NCI-H2081 treated with DMSO at 0.1 percent for 48 hours (cell line): ENCODE data around the gene ADAMTS17.

ENCODE experiments used
- DNase-seq: peaks from one replicate; lab custom pipeline; 2025; lab: John Stamatoyannopoulos, UW

Gene ADAMTS17

DNA sequence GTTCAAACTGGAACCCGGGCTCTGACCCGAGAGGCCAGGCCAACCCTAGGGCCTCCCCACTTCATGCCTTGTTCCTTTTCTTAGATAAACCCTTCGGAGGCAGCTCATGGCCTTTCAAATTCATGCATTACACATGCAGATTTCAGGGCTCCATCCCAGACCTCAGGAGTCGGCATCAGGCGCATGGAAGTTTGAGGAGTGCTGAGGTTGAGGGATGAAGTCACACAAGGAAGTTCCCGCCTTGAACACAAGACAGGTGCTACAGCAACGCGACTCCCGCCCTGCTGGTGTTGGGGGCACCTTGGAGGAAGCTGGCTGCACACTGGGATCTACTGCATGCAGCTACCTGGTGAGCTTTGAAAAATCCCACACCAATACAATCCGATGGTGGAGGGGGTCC lies 363.3 kb downstream of the ADAMTS17 start:
- DNase-seq: no peak

DNA sequence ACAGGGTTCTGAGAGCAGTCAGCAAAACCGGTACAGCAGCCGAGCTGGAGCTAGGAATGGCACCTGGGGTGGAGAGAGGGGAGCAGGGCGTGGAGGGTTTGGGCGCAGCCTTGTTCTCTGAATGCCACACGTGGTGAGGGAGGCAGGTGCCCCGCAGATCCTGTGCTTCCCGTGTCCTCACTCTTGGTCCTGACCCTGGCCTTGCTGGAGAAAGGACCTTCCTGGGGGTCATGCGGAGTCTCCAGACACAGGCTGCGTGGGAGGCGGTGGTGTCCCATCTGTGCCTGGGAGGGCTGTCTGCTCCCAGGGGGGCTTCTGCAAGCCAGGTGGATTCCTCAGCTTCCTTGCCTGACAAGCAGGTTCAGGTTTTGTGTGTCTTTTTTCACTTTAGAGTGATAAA lies 363.8 kb downstream of the ADAMTS17 start:
- no peak for DNase-seq

DNA sequence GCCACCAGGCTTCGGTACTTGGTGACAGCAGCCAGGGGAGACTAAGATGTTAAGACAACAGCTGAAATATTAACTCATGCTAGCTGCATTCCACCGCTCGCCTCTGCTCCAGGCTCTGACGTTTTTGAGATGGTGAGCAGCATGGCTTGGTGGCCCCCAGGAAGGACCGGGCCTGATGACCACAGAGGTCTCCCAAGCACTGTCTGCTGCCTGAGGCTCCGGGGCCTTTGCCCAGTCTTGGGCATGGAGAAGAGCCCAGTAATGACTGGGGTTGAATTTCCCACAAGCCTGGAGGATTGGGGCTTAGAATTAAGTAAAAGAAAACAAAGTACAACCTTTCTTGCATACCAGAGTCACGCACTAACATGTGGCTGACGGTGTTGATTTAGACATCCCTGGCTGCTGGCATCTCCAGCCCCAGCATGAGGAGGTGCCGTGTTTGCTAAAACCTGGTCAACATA lies 364.9 kb downstream of the ADAMTS17 start:
- DNase-seq: no peak

DNA sequence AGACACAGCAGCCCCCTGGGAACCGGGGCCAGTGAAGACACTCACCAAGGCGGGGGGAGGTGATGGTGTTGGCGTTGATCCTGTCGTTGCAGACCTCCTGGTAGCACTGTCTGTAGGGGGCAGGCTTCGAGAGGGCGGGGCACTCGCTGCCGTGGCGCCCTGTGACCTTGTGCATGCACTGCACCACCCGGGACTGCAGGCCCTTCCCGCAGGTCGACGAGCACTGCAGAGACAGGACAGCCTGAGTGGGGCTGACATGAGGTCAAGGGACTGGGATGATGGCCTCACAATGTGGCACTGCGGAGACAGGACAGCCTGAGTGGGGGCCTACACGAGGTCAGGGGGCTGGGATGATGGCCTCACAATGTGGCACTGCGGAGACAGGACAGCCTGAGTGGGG lies 365.8 kb downstream of the ADAMTS17 start:
- DNase-seq: no peak

DNA sequence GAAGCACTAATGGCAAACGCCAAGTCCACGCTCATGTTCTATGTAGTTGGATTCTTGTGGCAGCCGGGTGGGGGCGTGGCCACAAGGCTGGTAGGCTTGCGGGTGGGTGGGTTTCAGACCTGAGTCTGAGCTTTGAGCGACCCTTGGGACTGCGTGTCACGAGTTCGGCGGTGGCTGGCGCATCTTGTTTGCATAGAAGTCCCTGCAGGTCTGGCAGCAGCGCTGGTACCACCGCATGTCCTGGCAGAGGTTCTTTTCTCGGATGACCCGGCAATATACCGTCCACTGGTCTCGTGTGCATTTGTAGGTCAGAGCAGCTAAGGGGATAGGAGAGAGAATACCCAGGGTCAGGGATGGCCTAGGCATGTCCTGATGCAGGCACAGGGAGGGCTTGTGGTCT lies 367.5 kb downstream of the ADAMTS17 start:
- DNase-seq: no peak

DNA sequence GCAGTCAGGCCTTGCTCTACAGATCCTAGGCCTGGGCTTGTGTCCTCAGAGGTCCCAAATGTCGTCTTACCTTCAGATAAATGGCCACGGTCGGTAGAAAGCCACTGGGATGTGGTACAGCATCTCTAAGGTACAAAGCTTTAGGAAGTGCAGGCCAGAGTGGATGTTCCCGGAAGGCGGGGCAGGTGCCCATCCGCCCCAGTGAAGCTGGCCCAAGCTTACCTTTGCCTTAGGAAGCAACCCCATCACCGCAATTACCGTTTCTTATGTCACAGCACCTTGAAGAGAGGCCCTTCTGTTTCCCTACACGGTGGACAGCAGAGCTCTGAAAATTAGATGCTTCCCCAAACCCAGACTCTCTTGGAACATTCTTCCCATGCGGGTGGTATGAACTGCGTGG lies 368.4 kb downstream of the ADAMTS17 start:
- no peak for DNase-seq

DNA sequence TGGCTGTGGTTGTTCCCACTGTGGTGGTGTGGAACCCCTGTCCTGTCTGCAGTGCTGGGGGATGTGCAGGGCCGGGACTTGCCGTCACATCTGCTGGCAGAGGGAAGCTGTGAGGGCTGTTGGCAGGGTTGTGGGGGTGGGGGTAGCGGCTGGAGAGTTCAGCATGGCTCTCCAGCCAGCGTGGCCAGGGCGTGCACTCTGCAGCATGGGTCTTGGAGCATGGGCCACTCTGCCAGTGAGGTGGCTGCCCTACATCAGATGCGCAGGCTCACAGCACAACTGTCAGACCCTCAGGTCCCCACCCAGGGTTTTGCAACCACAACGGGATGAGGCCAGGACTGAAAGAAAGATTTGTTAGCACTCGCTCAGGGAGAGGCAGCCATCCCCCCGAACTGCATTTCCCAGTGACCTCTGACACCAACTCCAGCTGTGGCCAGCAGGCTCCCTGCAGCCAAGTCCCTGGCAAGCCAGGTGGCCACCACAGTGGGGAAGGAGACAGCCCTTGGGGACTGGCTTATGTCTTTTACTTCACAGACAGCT lies 370.8 kb downstream of the ADAMTS17 start:
- DNase-seq: no peak

DNA sequence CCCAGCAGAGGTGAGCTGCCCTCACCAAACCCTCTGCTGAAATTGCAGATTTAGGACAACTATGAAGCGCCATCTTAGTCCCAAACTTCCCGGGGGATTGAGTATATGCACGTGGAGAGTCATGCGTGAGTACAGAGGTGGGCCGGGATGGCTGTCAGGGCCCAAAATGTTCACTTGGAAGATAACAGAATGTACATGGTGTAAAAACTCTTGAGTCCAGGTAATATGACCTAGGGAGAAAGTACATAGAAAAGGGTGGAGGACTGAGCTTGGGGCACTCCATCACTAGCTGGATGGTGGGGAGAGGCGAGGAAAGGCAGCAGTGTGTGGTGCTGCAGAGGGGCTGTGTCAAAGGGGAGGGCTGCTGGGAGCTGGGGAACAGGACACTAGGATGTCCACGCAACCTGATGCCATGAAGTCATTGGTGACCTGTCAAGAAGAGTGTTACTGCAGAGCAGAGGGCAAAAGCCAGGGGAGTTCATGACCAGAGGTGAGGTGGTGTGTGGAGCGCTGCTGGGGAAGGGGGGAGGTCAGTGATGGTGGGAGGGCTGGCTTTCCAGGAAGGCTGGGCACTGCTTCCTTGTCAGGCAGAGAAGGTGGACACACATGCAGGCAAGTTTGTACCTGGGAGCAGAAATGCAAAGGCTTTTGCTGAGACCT lies 372.4 kb downstream of the ADAMTS17 start:
- DNase-seq: no peak

DNA sequence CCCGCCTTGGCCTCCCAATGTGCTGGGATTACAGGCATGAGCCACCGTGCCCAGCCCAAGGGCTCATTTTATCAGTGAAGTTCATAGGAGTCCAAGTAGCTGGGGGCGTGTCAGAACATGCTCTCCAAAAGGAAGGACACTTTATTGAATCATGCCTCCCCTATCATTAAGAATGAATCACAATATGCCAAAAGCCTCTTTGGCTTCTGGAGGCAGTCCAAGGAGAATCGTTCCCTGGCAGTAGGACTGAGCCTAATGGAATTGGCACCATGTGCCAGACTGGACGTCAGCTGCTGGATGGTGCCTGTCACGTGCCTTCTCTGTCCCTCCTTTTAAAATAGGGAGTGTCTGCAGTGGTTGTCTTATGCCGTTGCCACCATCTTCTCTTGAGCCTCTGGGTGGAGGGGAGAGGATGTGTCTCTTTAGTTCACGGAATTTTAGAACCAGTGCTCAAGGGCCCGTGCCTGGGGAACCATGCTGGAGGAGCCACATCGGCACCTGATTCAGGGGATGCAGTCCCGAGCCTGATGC lies 373.9 kb downstream of the ADAMTS17 start:
- DNase-seq: peak; percentile 1

DNA sequence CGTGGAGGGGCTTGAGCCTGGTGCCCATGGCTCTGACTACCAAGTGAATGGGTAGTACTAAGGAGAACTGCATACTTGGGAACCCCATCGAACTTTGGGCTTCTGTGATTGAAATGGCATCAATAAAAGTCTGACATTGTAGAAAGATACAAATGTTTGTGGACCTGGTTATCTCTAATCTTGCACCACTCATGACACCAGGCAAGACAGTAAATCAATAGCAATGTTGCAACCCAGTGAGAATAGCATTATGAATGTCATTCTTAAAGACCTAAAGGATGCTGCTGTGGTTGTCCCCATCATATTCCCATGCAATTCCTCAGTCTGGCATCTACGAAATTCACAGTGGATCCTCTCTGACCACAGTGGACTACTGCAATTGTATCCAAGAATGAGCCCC lies 375.0 kb downstream of the ADAMTS17 start:
- DNase-seq: no peak

DNA sequence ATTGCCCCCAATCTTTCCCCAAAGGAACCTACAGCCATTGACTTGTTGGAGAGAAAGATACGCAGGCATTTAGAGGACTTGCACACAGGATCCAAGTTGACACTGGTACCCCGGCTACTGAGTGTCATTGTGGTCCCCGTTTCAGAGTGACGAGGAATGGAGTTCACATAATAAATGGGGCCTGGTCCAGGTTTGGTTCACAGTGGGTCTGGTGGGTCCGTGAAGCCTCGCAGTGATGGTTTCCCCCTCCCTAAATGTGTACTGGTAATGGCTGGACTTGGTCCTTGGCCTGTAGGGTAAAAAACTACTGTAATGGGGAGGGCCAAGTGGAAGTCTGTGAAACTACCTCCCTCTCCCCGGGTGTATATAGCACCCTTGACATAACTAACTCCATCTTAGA lies 376.4 kb downstream of the ADAMTS17 start:
- DNase-seq: no peak

DNA sequence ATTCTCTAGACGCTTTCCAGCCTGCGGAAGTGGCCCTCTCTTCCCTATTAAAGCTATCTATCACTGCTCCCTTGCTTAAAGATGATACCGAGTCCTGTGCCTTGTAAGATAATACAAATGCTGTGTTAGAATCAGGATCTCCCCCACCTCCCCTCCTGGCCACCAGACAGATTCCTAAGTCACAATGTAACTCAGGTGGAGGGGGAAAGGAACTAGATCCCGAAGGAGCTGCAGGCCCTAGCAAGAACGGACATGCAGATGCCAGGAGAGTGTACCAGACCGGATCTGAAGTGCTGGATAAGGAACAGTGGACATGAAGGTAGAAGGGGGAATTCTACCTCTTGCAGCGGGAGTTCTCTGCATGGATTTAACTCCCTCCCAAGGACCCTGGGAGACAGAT lies 377.8 kb downstream of the ADAMTS17 start:
- DNase-seq: no peak

DNA sequence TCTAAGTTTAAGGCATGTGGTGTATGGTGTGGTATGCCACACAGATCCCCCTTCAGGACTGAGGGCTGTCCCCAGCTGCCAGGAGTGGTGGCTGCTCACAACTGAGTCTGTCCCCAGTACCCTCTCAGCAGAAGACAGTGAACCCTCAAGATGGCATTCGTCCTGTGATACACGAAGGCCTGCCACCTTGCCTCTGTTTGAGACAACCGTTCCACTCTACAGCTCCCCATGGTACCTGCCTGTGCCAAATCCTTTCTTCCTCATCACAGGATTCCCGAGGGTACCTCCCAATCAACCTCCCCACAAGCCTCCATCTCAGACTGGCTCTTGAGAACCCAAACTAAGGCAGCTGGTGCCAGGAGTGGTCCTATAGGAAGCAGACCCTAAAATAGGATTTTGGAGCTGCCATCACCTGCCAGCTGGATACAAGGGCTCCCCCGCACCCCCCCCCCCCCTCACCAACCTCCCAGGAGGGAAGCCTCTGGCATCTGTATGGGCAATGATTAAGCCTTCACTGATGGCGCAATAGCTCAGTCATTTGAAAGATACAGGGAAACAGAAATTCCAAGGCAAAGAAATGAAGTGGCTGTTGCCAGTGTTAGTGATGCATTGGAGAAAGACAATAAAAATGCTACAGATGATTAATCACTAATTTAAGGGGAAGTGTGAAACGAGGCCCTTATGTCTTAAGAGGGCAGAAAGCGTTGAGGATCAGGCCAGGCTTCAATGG lies 378.5 kb downstream of the ADAMTS17 start:
- DNase-seq: no peak

DNA sequence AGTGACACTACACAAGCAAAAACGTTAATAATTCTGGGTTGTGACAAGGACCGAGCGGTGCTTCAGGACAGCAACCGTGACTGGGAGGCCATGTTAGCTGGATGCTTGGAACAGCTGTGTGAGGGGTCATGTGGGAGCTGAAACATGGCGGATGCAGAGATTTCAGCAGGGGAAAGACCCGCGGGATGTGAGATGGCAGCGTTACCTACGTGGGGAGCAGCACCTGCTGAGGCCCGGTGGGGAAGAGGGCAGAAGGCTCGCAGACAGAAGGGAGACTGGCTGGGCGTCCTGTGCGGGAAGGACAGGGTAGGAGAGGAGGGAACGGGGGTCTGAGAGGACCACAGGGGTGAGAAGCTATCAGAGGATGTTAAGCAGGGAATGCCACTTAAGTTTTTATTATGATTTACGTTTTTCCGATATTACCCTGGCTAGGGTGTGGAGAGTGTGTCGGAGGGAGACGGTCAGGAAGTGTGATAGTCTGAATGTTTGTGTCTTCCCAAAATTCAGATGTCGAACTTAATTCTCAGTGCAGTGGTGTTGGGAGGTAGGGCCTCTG lies 379.7 kb downstream of the ADAMTS17 start:
- DNase-seq: no peak

DNA sequence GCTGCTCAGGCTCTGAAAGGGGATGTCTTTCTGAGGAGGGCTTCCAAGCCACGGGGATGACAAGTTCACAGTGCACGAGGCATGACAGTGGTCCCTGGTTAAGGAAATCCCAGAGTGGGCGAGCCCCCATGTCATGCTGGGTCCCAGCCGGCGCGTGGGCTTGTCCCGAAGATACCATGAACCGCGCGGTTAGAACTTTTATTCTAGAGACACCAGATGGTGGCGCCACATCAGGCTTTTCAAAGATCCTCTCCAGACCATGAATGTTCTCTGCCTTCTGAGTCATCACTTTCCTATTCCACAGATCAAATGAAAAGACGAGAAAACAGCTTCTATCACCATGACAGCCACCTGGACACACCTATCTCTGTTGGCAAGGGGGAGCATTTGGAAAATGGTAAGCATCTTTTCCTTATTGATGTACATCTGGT lies 380.7 kb downstream of the ADAMTS17 start:
- no peak for DNase-seq

DNA sequence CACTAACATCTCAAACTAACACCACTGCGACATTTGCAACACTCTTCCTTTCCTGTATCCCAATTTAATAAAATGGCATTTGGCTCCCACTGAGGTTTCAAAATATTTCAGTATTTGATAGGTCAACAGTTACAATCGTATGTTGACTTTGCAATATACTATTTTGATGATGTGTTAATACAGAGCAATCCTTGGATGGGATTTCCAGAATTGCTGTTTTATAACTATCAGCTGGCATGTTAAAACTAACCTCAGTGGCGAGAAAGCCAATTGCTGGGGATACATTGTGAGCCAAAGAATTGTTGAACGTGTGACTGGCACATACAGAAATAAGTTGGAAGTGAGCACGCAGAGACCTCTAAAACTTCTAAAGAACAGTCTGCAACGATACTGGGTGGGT lies 382.4 kb downstream of the ADAMTS17 start:
- no peak for DNase-seq

DNA sequence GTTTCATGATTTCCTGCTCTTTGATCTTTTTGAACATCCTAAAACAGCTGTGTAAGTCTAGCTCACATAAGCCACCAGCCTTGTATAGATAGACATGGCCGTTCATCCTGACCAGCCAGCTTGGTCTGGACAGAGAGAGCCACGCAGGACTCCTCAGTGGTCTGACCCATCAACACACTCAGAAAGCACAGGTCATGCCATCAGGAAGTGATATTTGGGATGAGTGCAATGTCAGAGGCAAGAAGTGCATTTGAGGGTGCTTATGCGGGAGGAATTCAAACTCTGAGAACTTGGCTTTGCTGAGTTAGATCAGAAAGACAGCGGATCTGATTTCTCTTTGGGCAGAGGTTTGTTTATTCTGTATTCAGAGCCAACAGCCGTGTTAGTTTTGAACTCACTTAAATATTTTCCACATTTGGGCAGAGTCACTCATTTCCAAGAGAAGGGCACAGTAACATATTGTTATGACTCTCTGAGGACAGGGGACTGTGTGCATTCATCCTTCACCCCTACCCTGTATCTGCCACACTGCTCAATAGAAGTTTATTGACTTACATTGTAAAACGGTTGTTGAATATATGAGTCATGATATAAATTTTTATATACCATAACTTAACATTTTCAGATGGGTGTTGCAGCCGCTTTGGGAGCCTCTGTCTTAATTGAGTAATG lies 383.2 kb downstream of the ADAMTS17 start:
- no peak for DNase-seq

DNA sequence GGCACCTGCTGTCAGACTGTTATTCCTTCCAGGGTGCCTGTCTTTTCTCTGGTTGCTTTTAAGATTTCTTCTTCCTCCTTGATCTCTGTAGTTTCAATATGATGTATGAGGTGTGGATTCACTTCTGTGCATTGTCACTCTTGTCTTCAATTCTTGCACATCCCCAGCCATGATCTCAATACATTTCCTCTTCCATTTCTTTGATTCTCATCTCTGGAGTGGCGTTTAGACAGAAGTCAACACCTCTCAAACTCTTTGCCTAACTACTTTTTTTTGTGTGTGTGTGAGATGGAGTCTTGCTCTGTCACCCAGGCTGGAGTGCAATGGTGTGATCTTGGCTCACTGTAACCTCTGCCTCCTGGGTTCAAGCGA lies 384.1 kb downstream of the ADAMTS17 start:
- no peak for DNase-seq

DNA sequence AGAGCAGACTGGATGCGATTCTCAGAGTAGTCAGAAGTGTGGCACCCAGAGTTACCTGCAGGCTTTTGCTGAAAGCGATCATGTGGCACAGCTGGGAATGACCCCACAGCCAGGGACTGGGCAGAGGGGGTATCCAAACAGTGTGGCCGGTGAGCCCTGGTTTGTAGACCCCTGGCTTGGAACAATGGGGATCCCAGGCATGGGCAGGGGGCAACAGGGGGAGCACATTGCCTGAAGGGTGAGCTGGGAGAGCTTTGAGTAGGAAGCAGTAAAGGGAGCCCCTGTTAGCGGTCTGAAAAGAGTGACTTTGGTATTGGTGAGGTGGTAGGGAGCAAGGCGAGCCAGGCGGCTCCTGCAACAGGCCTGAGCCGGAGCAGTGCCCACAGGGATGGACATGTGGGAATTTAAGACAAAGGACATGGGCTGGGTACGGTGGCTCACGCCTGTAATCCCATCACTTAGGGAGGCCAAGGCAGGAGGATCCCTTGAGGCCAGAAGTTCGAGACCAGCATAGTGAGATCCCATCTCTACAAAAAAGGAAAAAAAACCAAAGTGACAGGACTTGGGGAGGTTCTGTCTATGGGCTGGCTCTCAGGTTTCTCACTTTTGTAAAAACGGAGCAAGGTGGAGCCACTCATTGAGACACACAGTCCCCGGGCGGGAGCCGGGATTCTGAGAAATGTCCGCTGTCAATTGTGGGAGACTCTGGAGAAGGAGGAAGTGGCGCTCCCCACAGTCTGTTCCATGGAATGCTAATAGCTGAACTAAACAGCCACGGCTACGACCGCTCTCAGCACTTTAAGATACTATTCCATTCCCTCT lies 384.7 kb downstream of the ADAMTS17 start:
- no peak for DNase-seq

DNA sequence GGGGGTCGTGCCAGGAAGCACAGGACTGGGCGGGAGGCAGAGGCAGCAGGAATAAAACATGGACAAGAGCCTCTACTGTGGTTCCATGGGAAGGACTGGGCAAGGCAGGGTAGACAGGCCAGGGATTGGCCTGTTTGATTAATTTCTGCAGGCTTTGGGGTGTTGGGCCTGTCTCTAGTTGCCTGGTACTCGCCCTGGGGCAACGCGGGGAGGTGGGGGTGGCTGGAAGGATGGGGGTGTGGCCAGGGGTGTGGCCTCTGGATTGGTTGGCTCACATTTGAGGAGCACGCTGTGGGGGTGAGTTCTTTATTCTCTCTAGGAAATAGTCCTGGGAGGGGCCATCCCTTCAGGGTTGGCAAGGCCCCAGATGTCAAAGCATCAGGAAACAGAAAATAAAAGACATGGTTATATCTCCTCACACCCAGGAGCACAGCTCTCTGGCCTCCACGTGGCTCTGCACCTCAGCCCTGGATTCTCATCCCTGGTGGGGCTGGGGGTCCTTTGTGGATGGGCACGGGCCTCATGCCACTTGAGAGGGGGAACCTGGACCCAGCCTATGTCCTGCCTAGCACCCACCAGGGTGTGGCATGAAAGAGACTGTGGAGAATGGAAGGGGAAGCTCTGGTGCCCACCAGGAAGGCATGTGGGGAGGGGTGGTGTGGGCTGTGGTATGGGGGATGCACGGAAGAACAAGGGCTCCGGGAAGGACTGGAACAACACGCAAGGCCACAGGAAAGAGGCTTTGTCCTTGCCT lies 385.6 kb downstream of the ADAMTS17 start:
- DNase-seq: no peak

DNA sequence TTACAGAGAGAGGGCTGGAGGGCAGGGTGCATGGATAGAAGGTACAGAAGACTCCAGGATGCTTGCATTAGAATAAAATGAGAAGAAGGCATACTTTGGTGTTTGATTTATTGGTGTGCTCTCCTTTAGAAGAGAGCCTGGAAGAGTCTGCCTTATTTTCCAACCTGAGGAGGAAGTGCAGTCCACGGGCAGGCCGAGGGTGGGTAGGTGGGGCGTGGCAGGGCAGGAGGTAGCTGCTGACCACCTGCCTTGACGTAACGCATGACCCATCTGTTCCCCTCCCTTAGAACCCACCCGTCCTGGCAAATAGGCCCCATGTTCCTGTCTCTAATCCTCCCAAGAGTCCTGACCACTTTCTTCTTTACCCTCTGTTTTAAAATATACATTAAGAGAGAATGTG lies 386.2 kb downstream of the ADAMTS17 start:
- DNase-seq: no peak
